WTC11 (cell line): ENCODE data around the gene KAT2B. TPM values are rescaled to one million over a fixed set of nuclear protein-coding genes. Genes with fewer than 3 reads are reported as not detected.

Source experiments
- ATAC-seq: fragments of 200-7000 bp; cut with Tn5 transposase; 2 replicates; pipeline ENCODE4 v1.10.0; 2021; ENCODE audit warnings: mild to moderate bottlenecking, moderate library complexity
- CTCF ChIA-PET: fragments of 300-600 bp; sonication (Branson Sonifier 250); formaldehyde crosslinking; loops from one replicate; lab custom pipeline; 2021; ENCODE audit warnings: antibody characterized with exemption; lab: Charles Lee
- POLR2A ChIA-PET: fragments of 350-600 bp; sonication (Branson Sonifier 250); formaldehyde crosslinking; loops from one replicate; lab custom pipeline; 2021; ENCODE audit warnings: antibody characterized with exemption; lab: Charles Lee
- DNase-seq: peaks from one replicate; pipeline ENCODE4 v3.0.0; 2021; ENCODE audit warnings: low spot score
- H3K27ac Mint-ChIP-seq: 2 replicates; pipeline ENCODE4 v1.8.0; 2021; ENCODE audit warnings: mixed read lengths
- H3K27me3 Mint-ChIP-seq: 2 replicates; pipeline ENCODE4 v1.8.0; 2021; ENCODE audit warnings: low read depth, mild to moderate bottlenecking, moderate library complexity, mixed read lengths
- H3K36me3 Mint-ChIP-seq: 2 replicates; pipeline ENCODE4 v1.8.0; 2021; ENCODE audit warnings: mixed read lengths
- H3K4me1 Mint-ChIP-seq: 2 replicates; pipeline ENCODE4 v1.8.0; 2022; ENCODE audit warnings: mixed read lengths
- H3K4me3 Mint-ChIP-seq: 2 replicates; pipeline ENCODE4 v1.8.0; 2021; ENCODE audit warnings: mild to moderate bottlenecking, moderate library complexity, mixed read lengths
- H3K9me3 Mint-ChIP-seq: 2 replicates; pipeline ENCODE4 v1.8.0; 2021; ENCODE audit warnings: mixed read lengths
- ATF1 ChIP-seq: sonication (generic); formaldehyde crosslinking; IDR thresholded peaks from 2 replicates; pipeline ENCODE4 v1.8.1; 2023; ENCODE audit warnings: mild to moderate bottlenecking, moderate library complexity, missing genetic modification reagents
- FOXJ3 ChIP-seq: sonication (generic); formaldehyde crosslinking; IDR thresholded peaks from 2 replicates; pipeline ENCODE4 v1.9.0; 2021; ENCODE audit warnings: missing genetic modification reagents, mild to moderate bottlenecking, borderline replicate concordance
- JAZF1 ChIP-seq: fragments of 250-450 bp; sonication (Bioruptor Pico); IDR thresholded peaks from 2 replicates; pipeline ENCODE4 v1.9.0; 2021; ENCODE audit warnings: moderate library complexity, mild to moderate bottlenecking, inconsistent platforms
- NR3C1 ChIP-seq: sonication (generic); formaldehyde crosslinking; conservative IDR thresholded peaks from 2 replicates; pipeline ENCODE4 v1.8.1; 2023; ENCODE audit warnings: low read depth, mild to moderate bottlenecking, missing genetic modification reagents
- RORB ChIP-seq: fragments of 250-450 bp; sonication (Bioruptor Pico); IDR thresholded peaks from 2 replicates; pipeline ENCODE4 v1.9.0; 2021; ENCODE audit warnings: mild to moderate bottlenecking
- SMAD3 ChIP-seq: sonication (generic); formaldehyde crosslinking; IDR thresholded peaks from 2 replicates; pipeline ENCODE4 v1.8.0; 2022; ENCODE audit warnings: missing genetic modification reagents, mild to moderate bottlenecking, borderline replicate concordance
- SOX15 ChIP-seq: fragments of 250-450 bp; sonication (Bioruptor Pico); IDR thresholded peaks from 2 replicates; pipeline ENCODE4 v1.9.0; 2021; ENCODE audit warnings: mild to moderate bottlenecking
- TCF7 ChIP-seq: sonication (generic); formaldehyde crosslinking; IDR thresholded peaks from 2 replicates; pipeline ENCODE4 v1.8.0; 2022; ENCODE audit warnings: mild to moderate bottlenecking, low read depth, missing genetic modification reagents, moderate library complexity
- ZNF219 ChIP-seq: sonication (generic); formaldehyde crosslinking; IDR thresholded peaks from 2 replicates; pipeline ENCODE4 v1.8.0; 2023; ENCODE audit warnings: missing genetic modification reagents, mild to moderate bottlenecking, borderline replicate concordance
- ZNF671 ChIP-seq: fragments of 250-450 bp; sonication (Bioruptor Pico); IDR thresholded peaks from 2 replicates; pipeline ENCODE4 v1.8.0; 2021; ENCODE audit warnings: mild to moderate bottlenecking
- total RNA-seq: library from RNA; stranded (reverse); gene quantifications from 3 replicates; pipeline ENCODE4 v1.2.3, GENCODE V29; 2021
- TF ChIP-seq, protein P1 (sequence below): sonication (generic); formaldehyde crosslinking; IDR thresholded peaks from 2 replicates; pipeline ENCODE4 v1.8.1; 2022; ENCODE audit warnings: low read depth, missing genetic modification reagents, borderline replicate concordance
- TF ChIP-seq, protein P2 (sequence below): sonication (generic); formaldehyde crosslinking; IDR thresholded peaks from 2 replicates; pipeline ENCODE4 v1.8.0; 2022; ENCODE audit warnings: mild to moderate bottlenecking, missing genetic modification reagents
- TF ChIP-seq, protein P3 (sequence below): fragments of 250-450 bp; sonication (Bioruptor Pico); IDR thresholded peaks from 2 replicates; pipeline ENCODE4 v1.9.0; 2021; ENCODE audit warnings: moderate library complexity, mild to moderate bottlenecking, inconsistent platforms, borderline replicate concordance
- TF ChIP-seq, protein P4 (sequence below): sonication (generic); formaldehyde crosslinking; IDR thresholded peaks from 2 replicates; pipeline ENCODE4 v1.8.0; 2023; ENCODE audit warnings: missing genetic modification reagents, mild to moderate bottlenecking, borderline replicate concordance
- TF ChIP-seq, protein P5 (sequence below): fragments of 250-450 bp; sonication (Bioruptor Pico); IDR thresholded peaks from 2 replicates; pipeline ENCODE4 v1.9.0; 2021; ENCODE audit warnings: mild to moderate bottlenecking, borderline replicate concordance
- TF ChIP-seq, protein P6 (sequence below): fragments of 200-600 bp; IDR thresholded peaks from 2 replicates; pipeline ENCODE4 v1.8.0; 2022; ENCODE audit warnings: antibody characterized with exemption
- TF ChIP-seq, protein P7 (sequence below): sonication (generic); formaldehyde crosslinking; IDR thresholded peaks from 2 replicates; pipeline ENCODE4 v1.8.0; 2022; ENCODE audit warnings: mild to moderate bottlenecking, missing genetic modification reagents
- TF ChIP-seq, protein P8 (sequence below): sonication (generic); formaldehyde crosslinking; IDR thresholded peaks from 2 replicates; pipeline ENCODE4 v1.8.1; 2023; ENCODE audit warnings: mild to moderate bottlenecking, missing genetic modification reagents

The KAT2B gene
- total RNA-seq, 1 experiment from 2014 or later: 2.7 TPM

DNA sequence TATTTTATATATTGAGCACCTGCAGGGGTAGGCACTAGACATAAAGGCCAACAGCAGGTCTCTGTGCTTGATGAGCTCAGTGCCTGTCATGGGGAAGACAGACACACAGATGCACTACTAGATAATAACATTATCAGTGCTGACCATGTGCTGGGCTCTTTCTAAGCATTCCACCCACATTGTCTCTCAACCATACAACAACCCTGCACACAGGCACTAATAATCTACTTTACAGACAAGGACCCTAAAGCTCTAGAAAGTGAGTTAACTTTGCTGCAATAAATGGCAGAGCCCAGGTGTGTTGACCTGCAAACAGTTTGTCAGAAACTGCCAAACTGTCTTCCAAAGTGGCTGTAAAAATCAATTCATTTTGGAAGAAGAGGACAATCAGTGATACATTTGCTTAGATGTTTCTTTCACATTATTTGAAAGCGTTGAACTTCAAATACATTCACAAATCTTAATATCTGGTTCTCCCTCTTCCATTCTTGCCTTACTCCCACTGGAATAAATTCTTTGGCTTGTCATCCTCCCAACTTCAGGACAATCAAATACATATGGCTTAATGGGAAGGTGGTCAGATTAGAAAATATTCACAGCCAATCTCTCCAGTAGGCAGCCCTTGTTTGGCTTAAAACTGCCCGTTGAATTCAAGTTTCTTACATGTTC lies 17.2 kb upstream of the KAT2B start:
- H3K9me3 Mint-ChIP-seq: no peaks in the 10 kb centered on the region
- DNase-seq: no peak
- H3K27me3 Mint-ChIP-seq: no peaks in the 10 kb centered on the region
- H3K27ac Mint-ChIP-seq: no peak overlapping the region
- no peak overlapping the region for H3K4me3 Mint-ChIP-seq
- CTCF ChIA-PET: no interaction called here
- no peaks in the 10 kb centered on the region for H3K36me3 Mint-ChIP-seq
- H3K4me1 Mint-ChIP-seq: peaks cover 5% of the 10 kb centered on the region; the same call in 1 of the 2 replicates
- ATAC-seq: no peak
- TF ChIP-seq ZNF671 (CRISPR knock-in tag) (no peak), RORB (CRISPR knock-in tag) (no peak), TCF7 (CRISPR knock-in tag) (no peak), ATF1 (CRISPR knock-in tag) (no peak), FOXJ3 (CRISPR knock-in tag) (no peak), SMAD3 (CRISPR knock-in tag) (no peak), JAZF1 (CRISPR knock-in tag) (no peak), NR3C1 (no peak), SOX15 (CRISPR knock-in tag) (no peak), ZNF219 (CRISPR knock-in tag) (no peak)
- TF ChIP-seq, protein P1, sequence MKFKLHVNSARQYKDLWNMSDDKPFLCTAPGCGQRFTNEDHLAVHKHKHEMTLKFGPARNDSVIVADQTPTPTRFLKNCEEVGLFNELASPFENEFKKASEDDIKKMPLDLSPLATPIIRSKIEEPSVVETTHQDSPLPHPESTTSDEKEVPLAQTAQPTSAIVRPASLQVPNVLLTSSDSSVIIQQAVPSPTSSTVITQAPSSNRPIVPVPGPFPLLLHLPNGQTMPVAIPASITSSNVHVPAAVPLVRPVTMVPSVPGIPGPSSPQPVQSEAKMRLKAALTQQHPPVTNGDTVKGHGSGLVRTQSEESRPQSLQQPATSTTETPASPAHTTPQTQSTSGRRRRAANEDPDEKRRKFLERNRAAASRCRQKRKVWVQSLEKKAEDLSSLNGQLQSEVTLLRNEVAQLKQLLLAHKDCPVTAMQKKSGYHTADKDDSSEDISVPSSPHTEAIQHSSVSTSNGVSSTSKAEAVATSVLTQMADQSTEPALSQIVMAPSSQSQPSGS (CRISPR knock-in tag): no peak
- TF ChIP-seq, protein P2, sequence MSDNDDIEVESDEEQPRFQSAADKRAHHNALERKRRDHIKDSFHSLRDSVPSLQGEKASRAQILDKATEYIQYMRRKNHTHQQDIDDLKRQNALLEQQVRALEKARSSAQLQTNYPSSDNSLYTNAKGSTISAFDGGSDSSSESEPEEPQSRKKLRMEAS (CRISPR knock-in tag): no peak
- TF ChIP-seq, protein P3, sequence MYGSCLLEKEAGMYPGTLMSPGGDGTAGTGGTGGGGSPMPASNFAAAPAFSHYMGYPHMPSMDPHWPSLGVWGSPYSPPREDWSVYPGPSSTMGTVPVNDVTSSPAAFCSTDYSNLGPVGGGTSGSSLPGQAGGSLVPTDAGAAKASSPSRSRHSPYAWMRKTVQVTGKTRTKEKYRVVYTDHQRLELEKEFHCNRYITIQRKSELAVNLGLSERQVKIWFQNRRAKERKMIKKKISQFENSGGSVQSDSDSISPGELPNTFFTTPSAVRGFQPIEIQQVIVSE (CRISPR knock-in tag): no peak
- TF ChIP-seq, protein P4, sequence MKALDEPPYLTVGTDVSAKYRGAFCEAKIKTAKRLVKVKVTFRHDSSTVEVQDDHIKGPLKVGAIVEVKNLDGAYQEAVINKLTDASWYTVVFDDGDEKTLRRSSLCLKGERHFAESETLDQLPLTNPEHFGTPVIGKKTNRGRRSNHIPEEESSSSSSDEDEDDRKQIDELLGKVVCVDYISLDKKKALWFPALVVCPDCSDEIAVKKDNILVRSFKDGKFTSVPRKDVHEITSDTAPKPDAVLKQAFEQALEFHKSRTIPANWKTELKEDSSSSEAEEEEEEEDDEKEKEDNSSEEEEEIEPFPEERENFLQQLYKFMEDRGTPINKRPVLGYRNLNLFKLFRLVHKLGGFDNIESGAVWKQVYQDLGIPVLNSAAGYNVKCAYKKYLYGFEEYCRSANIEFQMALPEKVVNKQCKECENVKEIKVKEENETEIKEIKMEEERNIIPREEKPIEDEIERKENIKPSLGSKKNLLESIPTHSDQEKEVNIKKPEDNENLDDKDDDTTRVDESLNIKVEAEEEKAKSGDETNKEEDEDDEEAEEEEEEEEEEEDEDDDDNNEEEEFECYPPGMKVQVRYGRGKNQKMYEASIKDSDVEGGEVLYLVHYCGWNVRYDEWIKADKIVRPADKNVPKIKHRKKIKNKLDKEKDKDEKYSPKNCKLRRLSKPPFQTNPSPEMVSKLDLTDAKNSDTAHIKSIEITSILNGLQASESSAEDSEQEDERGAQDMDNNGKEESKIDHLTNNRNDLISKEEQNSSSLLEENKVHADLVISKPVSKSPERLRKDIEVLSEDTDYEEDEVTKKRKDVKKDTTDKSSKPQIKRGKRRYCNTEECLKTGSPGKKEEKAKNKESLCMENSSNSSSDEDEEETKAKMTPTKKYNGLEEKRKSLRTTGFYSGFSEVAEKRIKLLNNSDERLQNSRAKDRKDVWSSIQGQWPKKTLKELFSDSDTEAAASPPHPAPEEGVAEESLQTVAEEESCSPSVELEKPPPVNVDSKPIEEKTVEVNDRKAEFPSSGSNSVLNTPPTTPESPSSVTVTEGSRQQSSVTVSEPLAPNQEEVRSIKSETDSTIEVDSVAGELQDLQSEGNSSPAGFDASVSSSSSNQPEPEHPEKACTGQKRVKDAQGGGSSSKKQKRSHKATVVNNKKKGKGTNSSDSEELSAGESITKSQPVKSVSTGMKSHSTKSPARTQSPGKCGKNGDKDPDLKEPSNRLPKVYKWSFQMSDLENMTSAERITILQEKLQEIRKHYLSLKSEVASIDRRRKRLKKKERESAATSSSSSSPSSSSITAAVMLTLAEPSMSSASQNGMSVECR (CRISPR knock-in tag): no peak
- TF ChIP-seq, protein P5, sequence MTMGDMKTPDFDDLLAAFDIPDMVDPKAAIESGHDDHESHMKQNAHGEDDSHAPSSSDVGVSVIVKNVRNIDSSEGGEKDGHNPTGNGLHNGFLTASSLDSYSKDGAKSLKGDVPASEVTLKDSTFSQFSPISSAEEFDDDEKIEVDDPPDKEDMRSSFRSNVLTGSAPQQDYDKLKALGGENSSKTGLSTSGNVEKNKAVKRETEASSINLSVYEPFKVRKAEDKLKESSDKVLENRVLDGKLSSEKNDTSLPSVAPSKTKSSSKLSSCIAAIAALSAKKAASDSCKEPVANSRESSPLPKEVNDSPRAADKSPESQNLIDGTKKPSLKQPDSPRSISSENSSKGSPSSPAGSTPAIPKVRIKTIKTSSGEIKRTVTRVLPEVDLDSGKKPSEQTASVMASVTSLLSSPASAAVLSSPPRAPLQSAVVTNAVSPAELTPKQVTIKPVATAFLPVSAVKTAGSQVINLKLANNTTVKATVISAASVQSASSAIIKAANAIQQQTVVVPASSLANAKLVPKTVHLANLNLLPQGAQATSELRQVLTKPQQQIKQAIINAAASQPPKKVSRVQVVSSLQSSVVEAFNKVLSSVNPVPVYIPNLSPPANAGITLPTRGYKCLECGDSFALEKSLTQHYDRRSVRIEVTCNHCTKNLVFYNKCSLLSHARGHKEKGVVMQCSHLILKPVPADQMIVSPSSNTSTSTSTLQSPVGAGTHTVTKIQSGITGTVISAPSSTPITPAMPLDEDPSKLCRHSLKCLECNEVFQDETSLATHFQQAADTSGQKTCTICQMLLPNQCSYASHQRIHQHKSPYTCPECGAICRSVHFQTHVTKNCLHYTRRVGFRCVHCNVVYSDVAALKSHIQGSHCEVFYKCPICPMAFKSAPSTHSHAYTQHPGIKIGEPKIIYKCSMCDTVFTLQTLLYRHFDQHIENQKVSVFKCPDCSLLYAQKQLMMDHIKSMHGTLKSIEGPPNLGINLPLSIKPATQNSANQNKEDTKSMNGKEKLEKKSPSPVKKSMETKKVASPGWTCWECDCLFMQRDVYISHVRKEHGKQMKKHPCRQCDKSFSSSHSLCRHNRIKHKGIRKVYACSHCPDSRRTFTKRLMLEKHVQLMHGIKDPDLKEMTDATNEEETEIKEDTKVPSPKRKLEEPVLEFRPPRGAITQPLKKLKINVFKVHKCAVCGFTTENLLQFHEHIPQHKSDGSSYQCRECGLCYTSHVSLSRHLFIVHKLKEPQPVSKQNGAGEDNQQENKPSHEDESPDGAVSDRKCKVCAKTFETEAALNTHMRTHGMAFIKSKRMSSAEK (CRISPR knock-in tag): no peak
- TF ChIP-seq, protein P6, sequence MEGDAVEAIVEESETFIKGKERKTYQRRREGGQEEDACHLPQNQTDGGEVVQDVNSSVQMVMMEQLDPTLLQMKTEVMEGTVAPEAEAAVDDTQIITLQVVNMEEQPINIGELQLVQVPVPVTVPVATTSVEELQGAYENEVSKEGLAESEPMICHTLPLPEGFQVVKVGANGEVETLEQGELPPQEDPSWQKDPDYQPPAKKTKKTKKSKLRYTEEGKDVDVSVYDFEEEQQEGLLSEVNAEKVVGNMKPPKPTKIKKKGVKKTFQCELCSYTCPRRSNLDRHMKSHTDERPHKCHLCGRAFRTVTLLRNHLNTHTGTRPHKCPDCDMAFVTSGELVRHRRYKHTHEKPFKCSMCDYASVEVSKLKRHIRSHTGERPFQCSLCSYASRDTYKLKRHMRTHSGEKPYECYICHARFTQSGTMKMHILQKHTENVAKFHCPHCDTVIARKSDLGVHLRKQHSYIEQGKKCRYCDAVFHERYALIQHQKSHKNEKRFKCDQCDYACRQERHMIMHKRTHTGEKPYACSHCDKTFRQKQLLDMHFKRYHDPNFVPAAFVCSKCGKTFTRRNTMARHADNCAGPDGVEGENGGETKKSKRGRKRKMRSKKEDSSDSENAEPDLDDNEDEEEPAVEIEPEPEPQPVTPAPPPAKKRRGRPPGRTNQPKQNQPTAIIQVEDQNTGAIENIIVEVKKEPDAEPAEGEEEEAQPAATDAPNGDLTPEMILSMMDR: no peak
- TF ChIP-seq, protein P7, sequence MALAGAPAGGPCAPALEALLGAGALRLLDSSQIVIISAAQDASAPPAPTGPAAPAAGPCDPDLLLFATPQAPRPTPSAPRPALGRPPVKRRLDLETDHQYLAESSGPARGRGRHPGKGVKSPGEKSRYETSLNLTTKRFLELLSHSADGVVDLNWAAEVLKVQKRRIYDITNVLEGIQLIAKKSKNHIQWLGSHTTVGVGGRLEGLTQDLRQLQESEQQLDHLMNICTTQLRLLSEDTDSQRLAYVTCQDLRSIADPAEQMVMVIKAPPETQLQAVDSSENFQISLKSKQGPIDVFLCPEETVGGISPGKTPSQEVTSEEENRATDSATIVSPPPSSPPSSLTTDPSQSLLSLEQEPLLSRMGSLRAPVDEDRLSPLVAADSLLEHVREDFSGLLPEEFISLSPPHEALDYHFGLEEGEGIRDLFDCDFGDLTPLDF (CRISPR knock-in tag): no peak
- TF ChIP-seq, protein P8, sequence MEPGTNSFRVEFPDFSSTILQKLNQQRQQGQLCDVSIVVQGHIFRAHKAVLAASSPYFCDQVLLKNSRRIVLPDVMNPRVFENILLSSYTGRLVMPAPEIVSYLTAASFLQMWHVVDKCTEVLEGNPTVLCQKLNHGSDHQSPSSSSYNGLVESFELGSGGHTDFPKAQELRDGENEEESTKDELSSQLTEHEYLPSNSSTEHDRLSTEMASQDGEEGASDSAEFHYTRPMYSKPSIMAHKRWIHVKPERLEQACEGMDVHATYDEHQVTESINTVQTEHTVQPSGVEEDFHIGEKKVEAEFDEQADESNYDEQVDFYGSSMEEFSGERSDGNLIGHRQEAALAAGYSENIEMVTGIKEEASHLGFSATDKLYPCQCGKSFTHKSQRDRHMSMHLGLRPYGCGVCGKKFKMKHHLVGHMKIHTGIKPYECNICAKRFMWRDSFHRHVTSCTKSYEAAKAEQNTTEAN (CRISPR knock-in tag): no peak
- TF ChIP-seq, all 79 proteins: peak for 0
- POLR2A ChIA-PET: no interaction called here
